ENCODE measurements around the gene BORA. TPM values are rescaled to one million over a fixed set of nuclear protein-coding genes. Genes with fewer than 3 reads are reported as not detected.

Gene BORA
- total RNA-seq, 1 donor from 2014 or later = 3.2 TPM

- Histone ChIP-seq H3K4me3 (ENCODE audit: low read depth, low read length) (no peak overlapping the region), H3K36me3 (ENCODE audit: control insufficient read depth, insufficient read depth, low read length) (peaks cover 3% of the 10 kb centered on the region), H3K27me3 (ENCODE audit: control insufficient read depth, insufficient read depth, low read length) (no peaks in the 10 kb centered on the region)
- TF ChIP-seq CTCF (IDR thresholded peaks at IDR 0.05; ENCODE audit: insufficient read depth, low read length, severe bottlenecking) = no peak
- FAIRE-seq (no peak), DNase-seq (ENCODE audit: low read depth) (no peak)
Measured at GRCh38 chr13:72798817-72799216, 71.1 kb downstream of the BORA start.

- FAIRE-seq (no peak), DNase-seq (ENCODE audit: low read depth) (no peak)
- peaks cover 2% of the 10 kb centered on the region for H3K36me3 ChIP-seq (ENCODE audit: control insufficient read depth, insufficient read depth, low read length)
- TF ChIP-seq CTCF (IDR thresholded peaks at IDR 0.05; ENCODE audit: insufficient read depth, low read length, severe bottlenecking) = no peak
- H3K4me3 ChIP-seq (ENCODE audit: low read depth, low read length) = no peak overlapping the region
- no peaks in the 10 kb centered on the region for H3K27me3 ChIP-seq (ENCODE audit: control insufficient read depth, insufficient read depth, low read length)
Measured at GRCh38 chr13:72804301-72804700, 76.6 kb downstream of the BORA start.

Other genes starting within 250 kb of the BORA start
- gene MZT1, start 294 bp upstream of the BORA start, total RNA-seq = 5.4 and 9.5 TPM in 2 replicates
- 22.8 and 27.6 TPM in 2 replicates for gene DIS3, start 54.0 kb downstream of the BORA start, total RNA-seq
- 16.8 and 27.9 TPM in 2 replicates for gene PIBF1, start 54.2 kb downstream of the BORA start, total RNA-seq